Hepatocyte (in vitro differentiated cells): ENCODE data around the gene MATR3. TPM values are rescaled to one million over a fixed set of nuclear protein-coding genes. Genes with fewer than 3 reads are reported as not detected.

Experiments
- DNase-seq: peaks from one replicate; pipeline ENCODE4 v3.0.0-alpha.2; 2016; ENCODE audit warnings: low spot score
- H2AFZ ChIP-seq: fragments of 200-600 bp; sonication (generic); 2 replicates; pipeline ENCODE4 v1.6.0; 2016; ENCODE audit warnings: antibody characterized with exemption, mild to moderate bottlenecking
- H3K27ac ChIP-seq: fragments of 200-600 bp; sonication (generic); 2 replicates; pipeline ENCODE4 v1.5.1; 2016; ENCODE audit warnings: mild to moderate bottlenecking
- H3K27me3 ChIP-seq: fragments of 200-600 bp; sonication (generic); 2 replicates; pipeline ENCODE4 v1.6.1; 2016
- H3K36me3 ChIP-seq: fragments of 200-600 bp; sonication (generic); replicated peaks from 2 replicates; pipeline ENCODE4 v1.5.1; 2016; ENCODE audit warnings: low read depth; ENCODE audit not compliant: insufficient read depth
- H3K4me1 ChIP-seq: fragments of 200-600 bp; sonication (generic); 2 replicates; pipeline ENCODE4 v1.5.1; 2016; ENCODE audit warnings: mild to moderate bottlenecking, moderate library complexity; ENCODE audit not compliant: insufficient read depth
- H3K4me2 ChIP-seq: fragments of 200-600 bp; sonication (generic); 2 replicates; pipeline ENCODE4 v1.6.0; 2016
- H3K4me3 ChIP-seq: fragments of 200-600 bp; sonication (generic); 2 replicates; pipeline ENCODE4 v1.5.1; 2016; ENCODE audit warnings: mild to moderate bottlenecking
- H3K79me2 ChIP-seq: fragments of 200-600 bp; sonication (generic); 2 replicates; pipeline ENCODE4 v1.6.0; 2017; ENCODE audit warnings: mild to moderate bottlenecking
- H3K9me2 ChIP-seq: fragments of 200-600 bp; sonication (generic); replicated peaks from 2 replicates; pipeline ENCODE4 v1.6.0; 2017; ENCODE audit warnings: mild to moderate bottlenecking; ENCODE audit not compliant: insufficient read depth
- H3K9me3 ChIP-seq: fragments of 200-600 bp; sonication (generic); 2 replicates; pipeline ENCODE4 v1.5.1; 2016; ENCODE audit warnings: low read depth, mild to moderate bottlenecking
- H4K20me1 ChIP-seq: fragments of 200-600 bp; sonication (generic); 2 replicates; pipeline ENCODE4 v1.6.0; 2016; ENCODE audit warnings: mild to moderate bottlenecking; ENCODE audit not compliant: insufficient read depth, poor library complexity, severe bottlenecking
- EZH2 ChIP-seq: fragments of 200-600 bp; sonication (generic); IDR thresholded peaks from 2 replicates; pipeline ENCODE4 v1.6.1; 2016; ENCODE audit warnings: antibody characterized with exemption, mild to moderate bottlenecking, borderline replicate concordance
- EZH2phosphoT487 ChIP-seq: fragments of 200-600 bp; sonication (generic); IDR thresholded peaks from one replicate; pipeline ENCODE4 v1.6.1; 2018; ENCODE audit warnings: antibody characterized with exemption, mild to moderate bottlenecking, low read depth, moderate library complexity; ENCODE audit not compliant: unreplicated experiment, severe bottlenecking
- WGBS: methylation state at CpG from one replicate; pipeline ENCODE4 v1.1.6; 2016; ENCODE audit warnings: low lambda C conversion rate; ENCODE audit errors: missing lambda C conversion rate; 5-methylcytosine and 5-hydroxymethylcytosine counted together
- polyA plus RNA-seq: library from polyadenylated mRNA; unstranded; fragments of >200 nt; fragmentation: Nextera tagmentation; extraction: Ambion mirVana; gene quantifications from 2 replicates; pipeline ENCODE4 v1.2.1, GENCODE V29; 2016
- total RNA-seq: library from RNA; depleted of rRNA; stranded (reverse); fragments of >200 nt; gene quantifications from 2 replicates; pipeline ENCODE4 v1.2.3, GENCODE V29; 2014
- TF ChIP-seq, protein P1 (sequence below): fragments of 200-600 bp; sonication (generic); IDR thresholded peaks from 2 replicates; pipeline ENCODE4 v1.5.1; 2016; ENCODE audit warnings: antibody characterized with exemption, mild to moderate bottlenecking; ENCODE audit not compliant: poor library complexity

Gene MATR3
- total and polyA plus RNA-seq, 2 experiments from 2014 or later: 183 to 355 TPM

DNA sequence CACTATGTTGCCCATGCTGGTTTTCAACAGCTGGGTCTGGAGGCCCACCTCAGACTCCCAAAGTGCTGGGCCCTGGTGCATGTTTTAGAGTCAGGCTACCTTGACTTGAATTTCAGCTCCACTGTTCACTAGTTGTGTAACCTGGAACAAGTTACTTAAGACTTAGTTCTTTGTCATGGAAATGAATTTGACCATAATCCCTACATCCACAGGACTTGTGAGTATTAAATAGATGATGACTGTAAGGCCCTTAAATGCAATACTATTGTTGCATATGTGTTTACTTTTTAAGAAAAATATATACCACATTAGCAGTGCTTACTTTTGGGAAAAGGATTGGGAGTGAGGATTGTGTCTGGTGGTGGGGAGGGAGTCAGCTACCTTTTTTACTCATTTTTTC, 64.5 kb downstream of the MATR3 start:
- DNase-seq: no peak
- peaks cover 99% of the 10 kb centered on the region for H4K20me1 ChIP-seq
- peaks cover 99% of the 10 kb centered on the region for H3K79me2 ChIP-seq

DNA sequence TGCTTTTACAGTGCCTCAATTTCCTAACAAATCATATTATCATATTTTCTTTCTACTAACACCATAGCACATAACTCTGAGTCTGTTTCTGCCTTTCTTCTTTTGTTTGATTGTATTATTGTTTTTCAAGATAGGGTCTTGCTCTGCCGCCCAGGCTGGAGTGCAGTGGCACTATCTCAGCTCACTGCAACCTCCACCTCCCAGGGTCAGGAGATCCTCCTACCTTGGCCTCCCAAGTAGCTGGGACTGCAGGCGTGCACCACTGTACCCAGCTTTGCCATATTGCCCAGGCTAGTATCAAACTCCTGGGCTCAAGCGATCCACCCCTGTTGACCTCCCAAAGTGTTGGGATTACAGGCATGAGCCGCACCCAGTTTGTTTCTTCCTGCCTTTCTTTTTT, 66.8 kb downstream of the MATR3 start:
- Histone ChIP-seq H2AFZ (no peak overlapping the region), H3K4me1 (no peaks in the 10 kb centered on the region), H3K4me2 (no peak overlapping the region), H3K36me3 (no peaks in the 10 kb centered on the region), H3K27me3 (no peaks in the 10 kb centered on the region), H3K79me2 (peaks cover 83% of the 10 kb centered on the region), H4K20me1 (peaks cover 83% of the 10 kb centered on the region), H3K9me3 (no peaks in the 10 kb centered on the region), H3K4me3 (no peak overlapping the region), H3K27ac (no peak overlapping the region), H3K9me2 (no peaks in the 10 kb centered on the region)
- 95% methylated on average over 4 of the region's 4 CpGs for WGBS
- TF ChIP-seq, protein P1, sequence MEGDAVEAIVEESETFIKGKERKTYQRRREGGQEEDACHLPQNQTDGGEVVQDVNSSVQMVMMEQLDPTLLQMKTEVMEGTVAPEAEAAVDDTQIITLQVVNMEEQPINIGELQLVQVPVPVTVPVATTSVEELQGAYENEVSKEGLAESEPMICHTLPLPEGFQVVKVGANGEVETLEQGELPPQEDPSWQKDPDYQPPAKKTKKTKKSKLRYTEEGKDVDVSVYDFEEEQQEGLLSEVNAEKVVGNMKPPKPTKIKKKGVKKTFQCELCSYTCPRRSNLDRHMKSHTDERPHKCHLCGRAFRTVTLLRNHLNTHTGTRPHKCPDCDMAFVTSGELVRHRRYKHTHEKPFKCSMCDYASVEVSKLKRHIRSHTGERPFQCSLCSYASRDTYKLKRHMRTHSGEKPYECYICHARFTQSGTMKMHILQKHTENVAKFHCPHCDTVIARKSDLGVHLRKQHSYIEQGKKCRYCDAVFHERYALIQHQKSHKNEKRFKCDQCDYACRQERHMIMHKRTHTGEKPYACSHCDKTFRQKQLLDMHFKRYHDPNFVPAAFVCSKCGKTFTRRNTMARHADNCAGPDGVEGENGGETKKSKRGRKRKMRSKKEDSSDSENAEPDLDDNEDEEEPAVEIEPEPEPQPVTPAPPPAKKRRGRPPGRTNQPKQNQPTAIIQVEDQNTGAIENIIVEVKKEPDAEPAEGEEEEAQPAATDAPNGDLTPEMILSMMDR: no peak
- TF ChIP-seq EZH2: no peak
- TF ChIP-seq EZH2phosphoT487: no peak
- no peak for DNase-seq

More for the DNA sequence above, 64.5 kb downstream of the MATR3 start:
- TF ChIP-seq EZH2 (no peak), EZH2phosphoT487 (no peak)
- TF ChIP-seq, protein P1: no peak
- Histone ChIP-seq H3K4me2 (no peak overlapping the region), H3K9me3 (peaks cover 4% of the 10 kb centered on the region), H3K4me1 (no peaks in the 10 kb centered on the region), H3K9me2 (no peaks in the 10 kb centered on the region), H2AFZ (no peak overlapping the region), H3K27me3 (no peaks in the 10 kb centered on the region), H3K4me3 (no peak overlapping the region), H3K36me3 (no peaks in the 10 kb centered on the region), H3K27ac (no peak overlapping the region)

DNA sequence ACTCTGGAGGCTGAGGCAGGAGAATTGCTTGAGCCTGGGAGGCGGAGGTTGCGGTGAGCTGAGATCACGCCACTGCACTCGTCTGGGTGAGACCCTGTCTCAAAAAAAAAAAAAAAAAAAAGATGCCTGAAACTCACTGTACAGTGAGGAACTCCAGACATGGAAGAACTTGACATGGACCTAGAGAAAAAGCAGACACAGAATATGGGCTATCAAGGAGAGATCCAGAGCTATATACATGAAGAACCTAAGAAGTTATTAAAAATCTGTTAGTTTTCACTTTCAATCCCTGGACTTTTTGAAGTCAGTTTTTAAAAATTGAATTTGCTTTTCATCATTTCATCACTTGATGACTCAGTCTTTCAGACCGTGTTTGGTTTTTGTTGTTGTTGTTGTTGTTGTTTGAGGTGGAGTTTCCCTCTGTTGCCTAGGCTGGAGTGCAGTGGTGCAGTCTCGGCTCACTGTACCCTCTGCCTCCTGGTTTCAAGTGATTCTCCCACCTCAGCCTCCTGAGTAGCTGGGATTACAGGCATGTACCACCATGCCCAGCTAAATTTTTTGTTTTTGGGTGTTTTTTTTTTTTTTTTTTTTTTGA, 68.4 kb downstream of the MATR3 start:
- TF ChIP-seq, protein P1: no peak
- TF ChIP-seq EZH2phosphoT487 (no peak), EZH2 (no peak)
- H3K4me1 ChIP-seq: no peaks in the 10 kb centered on the region
- H3K36me3 ChIP-seq: no peaks in the 10 kb centered on the region
- no peaks in the 10 kb centered on the region for H3K27me3 ChIP-seq
- peaks cover 71% of the 10 kb centered on the region for H4K20me1 ChIP-seq
- H3K9me2 ChIP-seq: no peaks in the 10 kb centered on the region
- H3K4me2 ChIP-seq: no peak overlapping the region
- no peak overlapping the region for H2AFZ ChIP-seq
- no peak overlapping the region for H3K4me3 ChIP-seq
- DNase-seq: no peak
- WGBS: 80% methylated on average over 6 of the region's 6 CpGs
- no peak overlapping the region for H3K27ac ChIP-seq
- H3K9me3 ChIP-seq: no peaks in the 10 kb centered on the region
- H3K79me2 ChIP-seq: peaks cover 73% of the 10 kb centered on the region
